ENCODE measurements around the gene FIP1L1.

DNA sequence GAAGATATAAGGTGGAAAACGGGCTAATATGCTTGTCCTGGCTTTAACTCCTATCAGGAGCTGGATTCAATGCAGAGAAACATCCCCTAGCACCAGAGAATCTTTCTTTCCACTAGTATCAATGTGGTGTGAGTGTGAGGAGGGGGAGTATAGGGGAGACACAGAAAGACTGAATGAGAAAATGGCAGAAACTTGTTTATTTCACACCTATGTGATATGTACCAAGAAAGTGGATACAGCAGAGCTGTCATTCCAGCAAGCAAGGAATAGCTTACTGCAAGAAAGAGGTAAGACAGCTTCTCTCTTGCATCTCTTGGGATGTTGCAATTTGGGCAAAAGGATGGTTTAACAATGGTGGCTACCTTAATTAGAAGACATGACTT, 108.2 kb downstream of the FIP1L1 start:
- no peak for TF ChIP-seq POLR2AphosphoS5 (IDR thresholded peaks at IDR 0.05; ENCODE audit: insufficient read depth in 1 of 2, low read depth in 1 of 2)
- no peak for TF ChIP-seq POLR2A (IDR thresholded peaks at IDR 0.05)
- TF ChIP-seq, protein P1, sequence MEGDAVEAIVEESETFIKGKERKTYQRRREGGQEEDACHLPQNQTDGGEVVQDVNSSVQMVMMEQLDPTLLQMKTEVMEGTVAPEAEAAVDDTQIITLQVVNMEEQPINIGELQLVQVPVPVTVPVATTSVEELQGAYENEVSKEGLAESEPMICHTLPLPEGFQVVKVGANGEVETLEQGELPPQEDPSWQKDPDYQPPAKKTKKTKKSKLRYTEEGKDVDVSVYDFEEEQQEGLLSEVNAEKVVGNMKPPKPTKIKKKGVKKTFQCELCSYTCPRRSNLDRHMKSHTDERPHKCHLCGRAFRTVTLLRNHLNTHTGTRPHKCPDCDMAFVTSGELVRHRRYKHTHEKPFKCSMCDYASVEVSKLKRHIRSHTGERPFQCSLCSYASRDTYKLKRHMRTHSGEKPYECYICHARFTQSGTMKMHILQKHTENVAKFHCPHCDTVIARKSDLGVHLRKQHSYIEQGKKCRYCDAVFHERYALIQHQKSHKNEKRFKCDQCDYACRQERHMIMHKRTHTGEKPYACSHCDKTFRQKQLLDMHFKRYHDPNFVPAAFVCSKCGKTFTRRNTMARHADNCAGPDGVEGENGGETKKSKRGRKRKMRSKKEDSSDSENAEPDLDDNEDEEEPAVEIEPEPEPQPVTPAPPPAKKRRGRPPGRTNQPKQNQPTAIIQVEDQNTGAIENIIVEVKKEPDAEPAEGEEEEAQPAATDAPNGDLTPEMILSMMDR (IDR thresholded peaks at IDR 0.05) = no peak

Data from vagina (tissue), 2 donors.